Lower leg skin (tissue), 4 donors: ENCODE data around the gene SLC6A12. TPM values are rescaled to one million over a fixed set of nuclear protein-coding genes. Genes with fewer than 3 reads are reported as not detected.

ENCODE experiments used
- DNase-seq, 2 donors: peaks; one replicate each; pipeline ENCODE4 v3.0.0-alpha.2; 2019; ENCODE audit warnings: low spot score in 2 of 2
- H3K4me3 ChIP-seq: fragments of 200-600 bp; sonication (generic); 2 replicates; pipeline ENCODE4 v1.5.1; 2017; ENCODE audit warnings: mild to moderate bottlenecking, low read depth; ENCODE audit not compliant: poor library complexity, severe bottlenecking
- CTCF ChIP-seq, 3 donors: fragments of 450-650 bp; IDR thresholded peaks; one replicate each; pipeline ENCODE4 v1.5.1; 2016; ENCODE audit warnings: antibody characterized with exemption in 3 of 3, mild to moderate bottlenecking in 3 of 3, moderate library complexity in 2 of 3
- POLR2A ChIP-seq, 2 donors: fragments of 450-650 bp; IDR thresholded peaks; one replicate each; pipeline ENCODE4 v1.6.1; 2016 to 2017; ENCODE audit warnings: antibody characterized with exemption in 2 of 2, mild to moderate bottlenecking in 1 of 2, moderate library complexity in 1 of 2
- WGBS, 2 donors: methylation state at CpG; one replicate each; pipeline ENCODE4 v1.1.5; 2018; 5-methylcytosine and 5-hydroxymethylcytosine counted together
- intact Hi-C: fragments of 100-400 bp; cut with DNase I; formaldehyde crosslinking; loops from one replicate; pipeline ENCODE4 v1.15.0; 2023; ENCODE audit warnings: low total_unique reads
- total RNA-seq, 4 donors: library from RNA; depleted of rRNA; stranded (reverse); fragments of >200 nt; gene quantifications; one replicate each; pipeline ENCODE4 v1.1.0, GENCODE V29; 2016

SLC6A12 gene
- total RNA-seq, 4 donors from 2014 or later = 0.30 to 0.74 (median 0.71) TPM; not detected in 1

- 70 to 74% methylated on average over 7 of the region's 7 CpGs for WGBS, 2 donors
- TF ChIP-seq CTCF (IDR thresholded peaks at IDR 0.05) = no peak
- no peak for TF ChIP-seq POLR2A (IDR thresholded peaks at IDR 0.05)
- no peak for DNase-seq
- no peak overlapping the region for H3K4me3 ChIP-seq
- intact Hi-C loops = no loop called here
Measured at GRCh38 chr12:164207-164606, 49.8 kb downstream of the SLC6A12 start.

- DNase-seq = no peak
- intact Hi-C loops = no loop called here
- H3K4me3 ChIP-seq = no peak overlapping the region
- TF ChIP-seq CTCF (IDR thresholded peaks at IDR 0.05) = no peak
- no peak for TF ChIP-seq POLR2A (IDR thresholded peaks at IDR 0.05)
- 87 to 92% methylated on average over 25 to 26 of the region's 26 CpGs for WGBS, 2 donors
Measured at GRCh38 chr12:163406-163986, 50.5 kb downstream of the SLC6A12 start.

GRCh38 chr12:162467-163307, 51.3 kb downstream of the SLC6A12 start:
- no peak for DNase-seq
- intact Hi-C loops = no loop called here
- H3K4me3 ChIP-seq = no peak overlapping the region
- TF ChIP-seq CTCF (IDR thresholded peaks at IDR 0.05) (no peak), POLR2A (IDR thresholded peaks at IDR 0.05) (no peak)
- 46 to 57% methylated on average over 18 of the region's 18 CpGs for WGBS, 2 donors

GRCh38 chr12:161823-162222, 52.1 kb downstream of the SLC6A12 start:
- no peak overlapping the region for H3K4me3 ChIP-seq
- no peak for DNase-seq
- intact Hi-C loops = no loop called here
- TF ChIP-seq POLR2A (IDR thresholded peaks at IDR 0.05) = no peak
- no peak for TF ChIP-seq CTCF (IDR thresholded peaks at IDR 0.05)
- 84 to 87% methylated on average over 8 of the region's 8 CpGs for WGBS, 2 donors

GRCh38 chr12:160858-161257, 53.1 kb downstream of the SLC6A12 start:
- DNase-seq = no peak
- no peak overlapping the region for H3K4me3 ChIP-seq
- no peak for TF ChIP-seq CTCF (IDR thresholded peaks at IDR 0.05)
- 58 to 62% methylated on average over 9 of the region's 9 CpGs for whole genome bisulfite sequencing, 2 donors
- intact Hi-C loops = no loop called here
